PFSK-1 (cell line): Measurements from ENCODE around the gene PTPRN2.

Experiments
- POLR2AphosphoS5 ChIP-seq: IDR thresholded peaks from 2 replicates; pipeline ENCODE4 v1.6.1; 2012; ENCODE audit warnings: low read depth, mild to moderate bottlenecking, control low read depth, low read length, moderate library complexity
- REST ChIP-seq, 2 experiments: IDR thresholded peaks; 2 replicates each; pipeline versions ENCODE4 v1.6.1 to v1.8.0; 2011 to 2012; ENCODE audit warnings: low read depth in 2 of 2, low read length in 2 of 2, control low read depth in 1 of 2, inconsistent platforms in 1 of 2, mild to moderate bottlenecking in 1 of 2, moderate library complexity in 1 of 2; ENCODE audit not compliant: insufficient read depth in 1 of 2

GRCh38 chr7:157908006-157908782, 679.4 kb downstream of the PTPRN2 start:
- TF ChIP-seq POLR2AphosphoS5, result no peak
- no peak for TF ChIP-seq REST (IDR thresholded peaks at IDR 0.05; ENCODE audit: insufficient read depth in 1 of 2, low read depth in 2 of 2, low read length in 2 of 2)
